Measurements from ENCODE around the gene TSFM.

DNA sequence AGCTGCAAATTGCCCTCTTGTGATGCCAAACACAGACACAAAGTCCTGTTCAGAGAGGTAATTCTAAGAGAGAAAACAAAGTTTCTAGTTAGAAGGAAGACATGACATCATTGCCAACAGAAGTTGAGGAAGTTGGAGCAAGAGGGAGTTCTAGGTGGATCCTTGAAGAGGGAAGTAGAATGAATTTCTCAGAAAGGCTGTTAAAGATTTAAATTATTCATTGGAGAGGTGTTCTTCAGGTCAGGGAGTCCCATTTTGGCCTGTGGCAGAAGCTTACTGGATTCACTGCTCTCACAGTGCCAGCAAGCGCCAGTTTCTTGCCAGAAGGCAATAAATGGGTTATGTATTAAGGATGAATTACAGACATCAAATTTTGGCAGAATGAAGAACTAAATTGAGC, 15.3 kb downstream of the TSFM start:
- no peak for TF ChIP-seq EZH2 (IDR thresholded peaks at IDR 0.05; ENCODE audit: borderline replicate concordance, low read depth, low read length)
- TF ChIP-seq ZNF449 (CRISPR knock-in tag; IDR thresholded peaks at IDR 0.05), result no peak
- TF ChIP-seq YY1 (IDR thresholded peaks at IDR 0.05; ENCODE audit: borderline replicate concordance in 1 of 3, control insufficient read depth in 1 of 3, extremely low read depth in 1 of 3, insufficient read depth in 3 of 3, insufficient read length in 1 of 3, insufficient replicate concordance in 2 of 3, low read depth in 1 of 3, low read length in 2 of 3), result no peak
- no peak for TF ChIP-seq TRIM24 (IDR thresholded peaks at IDR 0.05)
- TF ChIP-seq, protein P1, sequence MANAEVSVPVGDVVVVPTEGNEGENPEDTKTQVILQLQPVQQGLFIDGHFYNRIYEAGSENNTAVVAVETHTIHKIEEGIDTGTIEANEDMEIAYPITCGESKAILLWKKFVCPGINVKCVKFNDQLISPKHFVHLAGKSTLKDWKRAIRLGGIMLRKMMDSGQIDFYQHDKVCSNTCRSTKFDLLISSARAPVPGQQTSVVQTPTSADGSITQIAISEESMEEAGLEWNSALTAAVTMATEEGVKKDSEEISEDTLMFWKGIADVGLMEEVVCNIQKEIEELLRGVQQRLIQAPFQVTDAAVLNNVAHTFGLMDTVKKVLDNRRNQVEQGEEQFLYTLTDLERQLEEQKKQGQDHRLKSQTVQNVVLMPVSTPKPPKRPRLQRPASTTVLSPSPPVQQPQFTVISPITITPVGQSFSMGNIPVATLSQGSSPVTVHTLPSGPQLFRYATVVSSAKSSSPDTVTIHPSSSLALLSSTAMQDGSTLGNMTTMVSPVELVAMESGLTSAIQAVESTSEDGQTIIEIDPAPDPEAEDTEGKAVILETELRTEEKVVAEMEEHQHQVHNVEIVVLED (CRISPR knock-in tag; IDR thresholded peaks at IDR 0.05), result no peak
- TF ChIP-seq STAT5B (CRISPR knock-in tag; IDR thresholded peaks at IDR 0.05), result no peak
- TF ChIP-seq ZNF274 (IDR thresholded peaks at IDR 0.05; ENCODE audit: borderline replicate concordance, low read depth, low read length), result no peak
- TF ChIP-seq, protein P2, sequence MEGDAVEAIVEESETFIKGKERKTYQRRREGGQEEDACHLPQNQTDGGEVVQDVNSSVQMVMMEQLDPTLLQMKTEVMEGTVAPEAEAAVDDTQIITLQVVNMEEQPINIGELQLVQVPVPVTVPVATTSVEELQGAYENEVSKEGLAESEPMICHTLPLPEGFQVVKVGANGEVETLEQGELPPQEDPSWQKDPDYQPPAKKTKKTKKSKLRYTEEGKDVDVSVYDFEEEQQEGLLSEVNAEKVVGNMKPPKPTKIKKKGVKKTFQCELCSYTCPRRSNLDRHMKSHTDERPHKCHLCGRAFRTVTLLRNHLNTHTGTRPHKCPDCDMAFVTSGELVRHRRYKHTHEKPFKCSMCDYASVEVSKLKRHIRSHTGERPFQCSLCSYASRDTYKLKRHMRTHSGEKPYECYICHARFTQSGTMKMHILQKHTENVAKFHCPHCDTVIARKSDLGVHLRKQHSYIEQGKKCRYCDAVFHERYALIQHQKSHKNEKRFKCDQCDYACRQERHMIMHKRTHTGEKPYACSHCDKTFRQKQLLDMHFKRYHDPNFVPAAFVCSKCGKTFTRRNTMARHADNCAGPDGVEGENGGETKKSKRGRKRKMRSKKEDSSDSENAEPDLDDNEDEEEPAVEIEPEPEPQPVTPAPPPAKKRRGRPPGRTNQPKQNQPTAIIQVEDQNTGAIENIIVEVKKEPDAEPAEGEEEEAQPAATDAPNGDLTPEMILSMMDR (IDR thresholded peaks at IDR 0.05 in 2 of 3, conservative IDR thresholded peaks at IDR 0.05 in 1 of 3; ENCODE audit: insufficient read depth in 2 of 3, low read depth in 1 of 3, low read length in 3 of 3), result no peak
- TF ChIP-seq ZBTB1 (CRISPR knock-in tag; IDR thresholded peaks at IDR 0.05; ENCODE audit: borderline replicate concordance, low read depth), result no peak
- TF ChIP-seq MEF2D (tag; conservative IDR thresholded peaks at IDR 0.05; ENCODE audit: low read depth), result no peak
- no peak for TF ChIP-seq ESRRA (IDR thresholded peaks at IDR 0.05; ENCODE audit: borderline replicate concordance, low read depth)
- TF ChIP-seq, protein P3, sequence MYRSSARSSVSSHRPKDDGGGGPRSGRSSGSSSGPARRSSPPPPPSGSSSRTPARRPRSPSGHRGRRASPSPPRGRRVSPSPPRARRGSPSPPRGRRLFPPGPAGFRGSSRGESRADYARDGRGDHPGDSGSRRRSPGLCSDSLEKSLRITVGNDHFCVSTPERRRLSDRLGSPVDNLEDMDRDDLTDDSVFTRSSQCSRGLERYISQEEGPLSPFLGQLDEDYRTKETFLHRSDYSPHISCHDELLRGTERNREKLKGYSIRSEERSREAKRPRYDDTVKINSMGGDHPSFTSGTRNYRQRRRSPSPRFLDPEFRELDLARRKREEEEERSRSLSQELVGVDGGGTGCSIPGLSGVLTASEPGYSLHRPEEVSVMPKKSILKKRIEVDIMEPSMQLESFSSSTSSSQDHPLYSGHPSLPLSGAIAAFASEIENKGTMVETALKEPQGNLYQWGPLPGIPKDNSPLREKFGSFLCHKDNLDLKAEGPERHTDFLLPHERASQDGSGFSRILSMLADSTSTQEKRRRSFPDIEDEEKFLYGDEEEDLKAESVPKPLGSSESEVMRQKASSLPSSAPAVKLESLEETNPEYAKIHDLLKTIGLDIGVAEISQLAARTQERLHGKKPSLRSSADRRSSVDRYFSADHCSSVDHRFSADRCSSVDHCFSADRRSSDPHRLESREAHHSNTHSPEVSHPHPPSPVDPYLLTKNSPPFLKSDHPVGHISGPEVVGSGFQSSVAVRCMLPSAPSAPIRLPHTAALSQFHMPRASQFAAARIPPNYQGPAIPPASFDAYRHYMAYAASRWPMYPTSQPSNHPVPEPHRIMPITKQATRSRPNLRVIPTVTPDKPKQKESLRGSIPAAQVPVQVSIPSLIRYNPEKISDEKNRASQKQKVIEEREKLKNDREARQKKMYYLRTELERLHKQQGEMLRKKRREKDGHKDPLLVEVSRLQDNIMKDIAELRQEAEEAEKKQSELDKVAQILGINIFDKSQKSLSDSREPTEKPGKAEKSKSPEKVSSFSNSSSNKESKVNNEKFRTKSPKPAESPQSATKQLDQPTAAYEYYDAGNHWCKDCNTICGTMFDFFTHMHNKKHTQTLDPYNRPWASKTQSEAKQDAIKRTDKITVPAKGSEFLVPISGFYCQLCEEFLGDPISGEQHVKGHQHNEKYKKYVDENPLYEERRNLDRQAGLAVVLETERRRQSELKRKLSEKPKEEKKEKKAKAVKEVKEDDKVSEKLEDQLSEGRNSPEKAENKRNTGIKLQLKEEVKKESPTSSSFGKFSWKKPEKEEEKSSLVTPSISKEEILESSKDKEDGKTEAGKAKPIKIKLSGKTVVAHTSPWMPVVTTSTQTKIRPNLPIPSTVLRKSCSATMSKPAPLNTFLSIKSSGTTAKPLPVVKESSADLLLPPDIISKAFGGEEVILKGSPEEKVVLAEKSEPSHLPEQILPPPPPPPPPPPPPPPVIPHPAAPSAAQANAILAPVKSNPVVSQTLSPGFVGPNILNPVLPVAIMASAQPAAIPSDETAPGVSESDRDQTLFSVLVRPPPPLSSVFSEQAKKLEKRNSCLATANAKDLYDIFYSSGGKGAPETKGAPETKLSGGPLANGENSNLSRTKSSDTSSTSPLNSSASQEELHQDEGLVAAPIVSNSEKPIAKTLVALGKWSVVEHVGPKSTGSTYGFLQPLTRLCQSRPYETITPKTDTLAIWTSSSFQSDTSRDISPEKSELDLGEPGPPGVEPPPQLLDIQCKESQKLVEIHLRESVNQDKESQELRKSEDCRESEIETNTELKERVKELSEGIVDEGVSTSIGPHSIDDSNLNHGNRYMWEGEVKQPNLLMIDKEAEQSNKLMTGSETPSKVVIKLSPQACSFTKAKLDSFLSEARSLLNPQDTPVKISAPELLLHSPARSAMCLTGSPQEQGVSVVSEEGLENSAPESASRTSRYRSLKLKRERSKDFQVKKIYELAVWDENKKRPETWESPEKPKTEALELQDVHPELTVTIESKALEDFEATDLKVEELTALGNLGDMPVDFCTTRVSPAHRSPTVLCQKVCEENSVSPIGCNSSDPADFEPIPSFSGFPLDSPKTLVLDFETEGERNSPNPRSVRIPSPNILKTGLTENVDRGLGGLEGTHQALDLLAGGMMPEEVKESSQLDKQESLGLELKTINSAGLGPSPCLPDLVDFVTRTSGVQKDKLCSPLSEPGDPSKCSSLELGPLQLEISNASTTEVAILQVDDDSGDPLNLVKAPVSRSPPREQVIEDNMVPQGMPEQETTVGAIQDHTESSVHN (IDR thresholded peaks at IDR 0.05; ENCODE audit: borderline replicate concordance in 1 of 2, low read depth in 1 of 2), result no peak
- TF ChIP-seq TEAD1 (CRISPR knock-in tag; IDR thresholded peaks at IDR 0.05), result no peak
- no peak for TF ChIP-seq FOXA1 (IDR thresholded peaks at IDR 0.05; ENCODE audit: borderline replicate concordance)

Measured in K562 (cell line).